ENCODE measurements around the gene FAM3D. TPM values are rescaled to one million over a fixed set of nuclear protein-coding genes. Genes with fewer than 3 reads are reported as not detected.
"Not testable (repeated sequence)": the region's sequence is repeated elsewhere in the genome, so short reads cannot be mapped to it uniquely, and the experiment has no call there.

The FAM3D gene
- total RNA-seq, 1 experiment from 2014 or later: not detected

DNA sequence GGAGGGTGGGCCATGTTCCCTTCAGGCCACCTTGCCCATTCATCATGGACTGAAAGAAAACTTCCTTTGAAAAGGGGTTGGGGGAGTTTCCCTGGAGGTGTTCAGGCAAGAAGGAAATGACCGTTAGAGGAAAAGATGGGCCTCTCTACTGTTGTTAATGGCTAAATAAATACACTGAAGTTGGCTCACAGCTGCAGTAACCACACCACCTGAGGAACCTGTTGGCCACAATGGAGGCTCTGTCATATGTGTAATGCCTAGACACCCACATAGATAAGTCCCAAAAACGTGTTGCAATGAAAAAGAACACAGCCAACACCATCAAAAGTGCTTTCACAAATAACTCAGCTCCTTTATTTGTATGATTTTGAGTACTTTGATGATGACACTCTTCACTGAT, 38.2 kb upstream of the FAM3D start:
- H3K27me3 ChIP-seq (replicated peaks; ENCODE audit: insufficient read depth, low read depth, low read length, poor library complexity): no peaks in the 10 kb centered on the region
- DNase-seq (ENCODE audit: low spot score): no peak
- no peak overlapping the region for H3K4me3 ChIP-seq (ENCODE audit: low read depth, low read length, poor library complexity, severe bottlenecking)
- no peaks in the 10 kb centered on the region for H3K4me1 ChIP-seq (ENCODE audit: insufficient read depth, low read length, poor library complexity, severe bottlenecking)
- BruUV-seq (replicated peaks): no TSS peak
- POLR2A ChIA-PET (ENCODE audit: low non-redundant PET): no interaction called here
- CTCF ChIA-PET: no interaction called here
- intact Hi-C loops (cut with micrococcal nuclease; ENCODE audit: unreplicated experiment): no loop called here
- H3K36me3 ChIP-seq (ENCODE audit: insufficient read depth, low read length, poor library complexity, severe bottlenecking): no peaks in the 10 kb centered on the region
- no peaks in the 10 kb centered on the region for H3K9me3 ChIP-seq (ENCODE audit: low read depth, low read length, poor library complexity, severe bottlenecking)
- no peak for TF ChIP-seq EZH2 (IDR thresholded peaks at IDR 0.05; ENCODE audit: borderline replicate concordance, low read depth, low read length, poor library complexity, severe bottlenecking)
- TF ChIP-seq, protein P1, sequence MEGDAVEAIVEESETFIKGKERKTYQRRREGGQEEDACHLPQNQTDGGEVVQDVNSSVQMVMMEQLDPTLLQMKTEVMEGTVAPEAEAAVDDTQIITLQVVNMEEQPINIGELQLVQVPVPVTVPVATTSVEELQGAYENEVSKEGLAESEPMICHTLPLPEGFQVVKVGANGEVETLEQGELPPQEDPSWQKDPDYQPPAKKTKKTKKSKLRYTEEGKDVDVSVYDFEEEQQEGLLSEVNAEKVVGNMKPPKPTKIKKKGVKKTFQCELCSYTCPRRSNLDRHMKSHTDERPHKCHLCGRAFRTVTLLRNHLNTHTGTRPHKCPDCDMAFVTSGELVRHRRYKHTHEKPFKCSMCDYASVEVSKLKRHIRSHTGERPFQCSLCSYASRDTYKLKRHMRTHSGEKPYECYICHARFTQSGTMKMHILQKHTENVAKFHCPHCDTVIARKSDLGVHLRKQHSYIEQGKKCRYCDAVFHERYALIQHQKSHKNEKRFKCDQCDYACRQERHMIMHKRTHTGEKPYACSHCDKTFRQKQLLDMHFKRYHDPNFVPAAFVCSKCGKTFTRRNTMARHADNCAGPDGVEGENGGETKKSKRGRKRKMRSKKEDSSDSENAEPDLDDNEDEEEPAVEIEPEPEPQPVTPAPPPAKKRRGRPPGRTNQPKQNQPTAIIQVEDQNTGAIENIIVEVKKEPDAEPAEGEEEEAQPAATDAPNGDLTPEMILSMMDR (conservative IDR thresholded peaks at IDR 0.05; ENCODE audit: low read depth, low read length): no peak
- no peak overlapping the region for H3K27ac ChIP-seq (ENCODE audit: low read depth, low read length, poor library complexity, severe bottlenecking)

DNA sequence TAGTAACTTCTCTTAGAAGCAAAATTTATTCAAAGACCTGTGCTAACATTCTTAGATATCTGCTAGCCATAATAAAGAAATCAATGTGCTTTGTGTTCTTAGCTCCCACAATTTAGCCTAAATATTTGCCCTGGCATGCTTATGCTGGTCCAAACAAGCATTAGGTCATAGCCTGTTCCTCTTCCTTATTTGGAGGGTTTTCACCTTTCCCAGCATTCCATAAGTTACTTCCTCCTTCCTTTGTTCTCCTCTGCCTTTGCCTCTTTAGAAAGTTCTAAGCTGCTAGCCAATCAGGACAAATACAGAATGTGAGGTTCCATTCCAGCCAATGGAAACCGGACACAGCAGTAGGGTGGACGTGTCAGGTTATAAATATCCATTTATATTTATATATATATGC, 37.7 kb upstream of the FAM3D start:
- H3K27ac ChIP-seq (ENCODE audit: low read depth, low read length, poor library complexity, severe bottlenecking); H3K27me3 ChIP-seq (replicated peaks; ENCODE audit: insufficient read depth, low read depth, low read length, poor library complexity); H3K4me1 ChIP-seq (ENCODE audit: insufficient read depth, low read length, poor library complexity, severe bottlenecking); DNase-seq (ENCODE audit: low spot score); H3K4me3 ChIP-seq (ENCODE audit: low read depth, low read length, poor library complexity, severe bottlenecking); H3K36me3 ChIP-seq (ENCODE audit: insufficient read depth, low read length, poor library complexity, severe bottlenecking); BruUV-seq (replicated peaks); POLR2A ChIA-PET (ENCODE audit: low non-redundant PET); CTCF ChIA-PET; intact Hi-C loops (cut with micrococcal nuclease; ENCODE audit: unreplicated experiment); H3K9me3 ChIP-seq (ENCODE audit: low read depth, low read length, poor library complexity, severe bottlenecking): not testable (repeated sequence)

DNA sequence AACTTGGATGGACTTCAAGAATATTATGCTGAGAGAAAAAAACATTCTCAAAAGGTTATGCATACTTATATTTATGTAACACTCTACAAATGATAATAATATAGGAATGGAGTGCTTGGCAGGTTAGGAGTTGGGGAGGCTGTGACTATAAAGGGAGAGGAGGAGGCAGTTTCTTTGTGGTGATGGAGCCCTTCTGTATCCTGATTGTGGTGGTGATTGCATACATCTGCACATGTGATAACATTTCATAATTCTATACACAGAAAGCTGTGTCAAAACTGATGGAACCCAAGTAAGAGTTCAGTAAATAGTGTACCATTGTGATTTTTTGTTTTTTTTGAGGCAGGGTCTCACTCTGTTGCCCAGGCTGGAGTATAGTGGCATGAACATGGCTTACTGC, 31.7 kb upstream of the FAM3D start:
- TF ChIP-seq, protein P1 (conservative IDR thresholded peaks at IDR 0.05; ENCODE audit: low read depth, low read length): no peak
- TF ChIP-seq EZH2 (IDR thresholded peaks at IDR 0.05; ENCODE audit: borderline replicate concordance, low read depth, low read length, poor library complexity, severe bottlenecking): no peak
- CTCF ChIA-PET: no interaction called here
- intact Hi-C loops (cut with micrococcal nuclease; ENCODE audit: unreplicated experiment): no loop called here
- H3K27ac ChIP-seq (ENCODE audit: low read depth, low read length, poor library complexity, severe bottlenecking): no peak overlapping the region
- H3K4me1 ChIP-seq (ENCODE audit: insufficient read depth, low read length, poor library complexity, severe bottlenecking): no peaks in the 10 kb centered on the region
- no peaks in the 10 kb centered on the region for H3K9me3 ChIP-seq (ENCODE audit: low read depth, low read length, poor library complexity, severe bottlenecking)
- no peak overlapping the region for H3K4me3 ChIP-seq (ENCODE audit: low read depth, low read length, poor library complexity, severe bottlenecking)
- no TSS peak for BruUV-seq (replicated peaks)
- POLR2A ChIA-PET (ENCODE audit: low non-redundant PET): no interaction called here
- H3K36me3 ChIP-seq (ENCODE audit: insufficient read depth, low read length, poor library complexity, severe bottlenecking): no peaks in the 10 kb centered on the region
- H3K27me3 ChIP-seq (replicated peaks; ENCODE audit: insufficient read depth, low read depth, low read length, poor library complexity): no peaks in the 10 kb centered on the region
- DNase-seq (ENCODE audit: low spot score): no peak

DNA sequence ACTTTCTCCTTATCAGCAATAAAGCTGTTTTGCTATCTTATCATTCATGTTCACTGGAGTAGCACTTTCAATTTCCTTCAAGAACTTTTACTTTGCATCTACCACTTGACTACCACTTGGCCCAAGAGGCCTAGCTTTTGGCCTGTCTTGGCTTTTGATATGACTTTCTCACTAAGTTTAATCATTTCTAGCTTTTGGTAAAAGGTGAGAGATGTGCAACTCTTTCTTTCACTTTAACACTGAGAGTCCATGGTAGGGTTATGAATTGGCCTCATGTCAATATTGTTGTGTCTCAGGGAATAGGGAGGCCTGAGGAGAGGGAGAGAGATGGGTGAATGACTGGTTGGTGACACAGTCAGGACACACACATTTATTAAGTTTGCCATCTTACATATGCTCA, 31.0 kb upstream of the FAM3D start:
- DNase-seq (ENCODE audit: low spot score): no peak
- H3K4me1 ChIP-seq (ENCODE audit: insufficient read depth, low read length, poor library complexity, severe bottlenecking): no peaks in the 10 kb centered on the region
- no peaks in the 10 kb centered on the region for H3K27me3 ChIP-seq (replicated peaks; ENCODE audit: insufficient read depth, low read depth, low read length, poor library complexity)
- BruUV-seq (replicated peaks): no TSS peak
- no peak overlapping the region for H3K4me3 ChIP-seq (ENCODE audit: low read depth, low read length, poor library complexity, severe bottlenecking)
- no peak for TF ChIP-seq EZH2 (IDR thresholded peaks at IDR 0.05; ENCODE audit: borderline replicate concordance, low read depth, low read length, poor library complexity, severe bottlenecking)
- TF ChIP-seq, protein P1 (conservative IDR thresholded peaks at IDR 0.05; ENCODE audit: low read depth, low read length): no peak
- no peaks in the 10 kb centered on the region for H3K9me3 ChIP-seq (ENCODE audit: low read depth, low read length, poor library complexity, severe bottlenecking)
- intact Hi-C loops (cut with micrococcal nuclease; ENCODE audit: unreplicated experiment): no loop called here
- no peaks in the 10 kb centered on the region for H3K36me3 ChIP-seq (ENCODE audit: insufficient read depth, low read length, poor library complexity, severe bottlenecking)
- no peak overlapping the region for H3K27ac ChIP-seq (ENCODE audit: low read depth, low read length, poor library complexity, severe bottlenecking)
- POLR2A ChIA-PET (ENCODE audit: low non-redundant PET): no interaction called here
- CTCF ChIA-PET: no interaction called here

DNA sequence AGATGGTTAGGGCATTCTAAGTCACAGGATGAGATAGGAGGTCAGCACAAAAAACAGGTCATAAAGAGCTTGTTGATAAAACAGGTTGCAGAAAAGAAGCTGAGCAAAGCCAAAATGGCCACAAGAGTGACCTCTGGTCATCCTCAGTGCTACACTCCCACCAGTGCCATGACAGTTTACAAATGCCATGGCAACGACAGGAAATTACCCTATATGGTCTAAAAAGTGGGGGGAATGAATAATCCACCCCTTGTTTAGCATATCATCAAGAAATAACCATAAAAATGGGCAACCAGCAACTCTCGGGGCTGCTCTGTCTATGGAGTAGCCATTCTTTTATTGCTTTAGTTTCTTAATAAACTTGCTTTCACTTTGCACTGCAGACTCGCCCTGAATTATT, 30.2 kb upstream of the FAM3D start:
- H3K36me3 ChIP-seq (ENCODE audit: insufficient read depth, low read length, poor library complexity, severe bottlenecking); BruUV-seq (replicated peaks); intact Hi-C loops (cut with micrococcal nuclease; ENCODE audit: unreplicated experiment); H3K27ac ChIP-seq (ENCODE audit: low read depth, low read length, poor library complexity, severe bottlenecking); H3K4me3 ChIP-seq (ENCODE audit: low read depth, low read length, poor library complexity, severe bottlenecking); POLR2A ChIA-PET (ENCODE audit: low non-redundant PET); CTCF ChIA-PET; H3K9me3 ChIP-seq (ENCODE audit: low read depth, low read length, poor library complexity, severe bottlenecking); H3K27me3 ChIP-seq (replicated peaks; ENCODE audit: insufficient read depth, low read depth, low read length, poor library complexity); H3K4me1 ChIP-seq (ENCODE audit: insufficient read depth, low read length, poor library complexity, severe bottlenecking); DNase-seq (ENCODE audit: low spot score): not testable (repeated sequence)
